Posterior vena cava (tissue), 2 donors: ENCODE results near the gene TNPO2. TPM values are rescaled to one million over a fixed set of nuclear protein-coding genes. Genes with fewer than 3 reads are reported as not detected.
A peak's percentile ranks its signal among the peaks of the same experiment; 100 is the strongest.
"Not testable (repeated sequence)": the region's sequence is repeated elsewhere in the genome, so short reads cannot be mapped to it uniquely, and the experiment has no call there.

Source experiments
- DNase-seq: peaks from one replicate; pipeline ENCODE4 v3.0.0-alpha.2; 2020; ENCODE audit warnings: low spot score
- intact Hi-C, 2 donors: fragments of 100-400 bp; cut with DNase I; formaldehyde crosslinking; loops; one replicate each; pipeline versions ENCODE4 v1.14.1 to v1.14.2; 2022 to 2023
- total RNA-seq, 2 donors: library from RNA; stranded (reverse); fragmentation: NEBNext Ultra II Directional; extraction: Animal tissue kit (Norgen Biotek cat#: 25700); gene quantifications; one replicate each; pipeline ENCODE4 v1.2.1, GENCODE V29; 2021
- donor health status: DM: yes; HTN: yes; CAD: no.
- donor health status: DM: yes; HTN: yes; CAD: no.

Gene TNPO2
- total RNA-seq, 2 donors from 2014 or later = 57.5 to 59.2 TPM

DNA sequence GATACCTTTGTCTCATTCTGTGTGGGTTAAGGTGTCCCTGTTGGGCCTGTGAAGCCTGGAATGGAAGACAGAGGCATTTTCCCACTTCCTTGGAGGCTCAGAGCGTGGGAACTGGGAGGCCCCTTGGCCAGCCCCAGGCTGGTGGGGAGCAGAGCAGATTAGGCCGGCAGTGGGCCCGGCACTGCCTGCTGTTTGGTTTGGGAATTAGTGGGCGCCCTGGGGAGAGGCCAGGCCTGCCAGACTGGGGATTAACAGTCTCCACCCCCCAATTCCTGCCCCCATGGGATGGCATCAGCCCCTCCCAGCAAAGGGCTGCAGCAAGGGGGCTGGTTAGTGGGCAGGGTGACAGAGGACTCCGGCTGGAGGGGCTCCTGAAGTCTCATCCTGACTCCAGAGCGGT is 24.8 kb upstream of the TNPO2 start:
- DNase-seq = no peak
- intact Hi-C loops = no loop called here

GRCh38 chr19:12745166-12745897 is 21.6 kb upstream of the TNPO2 start:
- no peak for DNase-seq
- intact Hi-C loops = no loop called here

GRCh38 chr19:12737835-12738351 is 14.2 kb upstream of the TNPO2 start:
- DNase-seq = no peak
- intact Hi-C loops = no loop called here

GRCh38 chr19:12736995-12737834 is 13.5 kb upstream of the TNPO2 start, which contains the start of gene GET3:
Gene GET3, plus strand, starts transcription at chr19:12737497. Its CDS starts 9 bp downstream, at chr19:12737506.
- intact Hi-C loops = no loop called here
- peak; percentile 93 for DNase-seq

GRCh38 chr19:12733369-12734214 is 9.9 kb upstream of the TNPO2 start:
- intact Hi-C loops = loop anchor here in 1 of 2 donors (2.0 kb wide), 1 partner anchor 37 kb away; the partner anchor contains the start of gene FBXW9

DNA sequence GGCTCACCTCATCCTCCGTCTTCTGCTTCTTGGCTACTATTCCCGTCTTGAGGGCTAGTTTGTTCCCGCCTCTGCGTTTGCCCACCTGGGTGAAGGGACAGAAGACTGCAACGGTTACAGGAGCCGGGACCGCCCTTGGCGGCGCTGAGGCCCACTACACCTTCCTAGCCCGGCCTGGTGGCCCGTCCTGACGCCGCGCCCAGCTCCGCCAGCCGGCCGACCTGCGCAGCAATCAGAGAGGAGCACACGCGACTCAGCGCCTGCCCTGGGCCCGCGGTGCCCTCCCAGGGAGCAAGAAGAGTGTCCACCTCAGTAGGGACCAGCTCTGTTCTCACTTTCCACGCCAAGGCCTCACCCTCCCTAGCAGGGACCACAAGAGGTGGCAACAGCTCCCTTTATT is 7.6 kb upstream of the TNPO2 start:
- intact Hi-C loops = no loop called here
- no peak for DNase-seq

More at GRCh38 chr19:12733369-12734214, 9.9 kb upstream of the TNPO2 start:
- DNase-seq = no peak

DNA sequence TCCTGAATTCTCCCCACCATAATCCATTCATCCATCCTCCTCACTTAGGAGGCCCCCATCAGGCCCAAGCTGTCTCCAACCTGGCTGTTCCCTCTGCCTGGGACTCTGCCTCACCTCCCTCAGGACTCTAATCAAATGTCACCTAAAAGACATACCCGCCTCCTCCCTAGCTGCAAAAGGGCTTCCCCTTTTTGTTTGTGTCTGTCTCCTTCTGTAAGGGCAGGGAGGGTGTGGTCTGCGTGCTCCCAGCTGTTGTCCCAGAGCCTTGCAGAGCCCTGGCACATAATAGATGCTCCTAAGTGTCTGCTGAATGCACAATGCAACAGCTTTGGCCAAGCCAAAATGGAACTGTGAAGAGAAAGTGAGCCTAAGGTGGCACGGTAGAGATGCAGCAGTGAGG is 6.3 kb upstream of the TNPO2 start:
- intact Hi-C loops = no loop called here
- no peak for DNase-seq

- DNase-seq = no peak
- intact Hi-C loops = no loop called here
Observed at GRCh38 chr19:12727745-12728433, 4.2 kb upstream of the TNPO2 start.

DNA sequence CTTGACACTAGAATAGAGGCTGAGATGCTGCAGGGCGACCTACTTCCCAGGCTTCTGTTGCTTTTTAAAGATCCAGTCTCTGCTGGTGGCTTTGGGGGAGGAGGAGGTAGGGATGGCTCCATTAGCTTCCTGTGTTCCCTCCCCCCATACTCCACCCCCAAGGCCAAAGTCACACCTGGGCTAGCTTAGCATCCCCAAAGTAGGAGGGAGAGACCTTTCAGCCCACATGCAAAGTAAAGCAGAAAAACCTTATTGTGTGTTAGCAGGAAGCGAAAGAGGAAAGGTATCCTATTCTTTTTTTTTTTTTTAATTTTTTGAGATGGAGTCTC is 3.2 kb upstream of the TNPO2 start:
- no peak for DNase-seq
- intact Hi-C loops = no loop called here

DNA sequence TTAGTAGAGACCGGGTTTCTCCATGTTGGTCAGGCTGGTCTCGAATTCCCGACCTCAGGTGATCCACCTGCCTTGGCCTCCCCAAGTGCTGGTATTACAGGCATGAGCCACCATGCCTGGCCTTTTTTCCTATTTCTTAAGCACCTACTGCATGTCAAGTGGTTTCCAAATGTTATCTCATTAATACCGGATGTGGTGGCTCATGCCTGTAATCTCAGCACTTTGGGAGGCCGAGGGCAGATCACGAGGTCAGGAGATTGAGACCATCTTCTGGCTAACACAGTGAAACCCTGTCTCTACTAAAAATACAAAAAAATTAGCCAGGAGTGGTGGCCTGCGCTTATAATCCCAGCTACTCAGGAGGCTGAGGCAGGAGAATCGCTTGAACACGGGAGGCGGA is 1.9 kb upstream of the TNPO2 start:
- DNase-seq, intact Hi-C loops: not testable (repeated sequence)

DNA sequence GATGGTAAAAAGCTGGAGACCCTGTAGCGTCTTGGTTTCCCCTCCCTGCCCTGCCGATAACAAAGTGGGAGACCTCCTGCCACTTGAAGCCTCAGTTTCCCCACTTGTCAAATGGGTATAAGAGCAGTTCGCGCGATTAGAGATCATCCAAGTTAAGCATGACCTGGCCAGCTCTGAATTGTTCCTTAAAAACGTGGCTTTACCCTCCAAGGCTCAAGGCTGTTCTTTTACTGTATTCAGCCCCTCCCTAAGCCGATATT is 421 bp downstream of the TNPO2 start:
- intact Hi-C loops = no loop called here
- DNase-seq = no peak

- DNase-seq = peak; percentile 98
- intact Hi-C loops = no loop called here
Observed at GRCh38 chr19:12722566-12723380, 959 bp downstream of the TNPO2 start.

- peak; percentile 88 for DNase-seq
- intact Hi-C loops = no loop called here
Observed at GRCh38 chr19:12721656-12722565, 1.8 kb downstream of the TNPO2 start.

GRCh38 chr19:12720851-12721655 is 2.7 kb downstream of the TNPO2 start:
- DNase-seq = no peak
- intact Hi-C loops = no loop called here

DNA sequence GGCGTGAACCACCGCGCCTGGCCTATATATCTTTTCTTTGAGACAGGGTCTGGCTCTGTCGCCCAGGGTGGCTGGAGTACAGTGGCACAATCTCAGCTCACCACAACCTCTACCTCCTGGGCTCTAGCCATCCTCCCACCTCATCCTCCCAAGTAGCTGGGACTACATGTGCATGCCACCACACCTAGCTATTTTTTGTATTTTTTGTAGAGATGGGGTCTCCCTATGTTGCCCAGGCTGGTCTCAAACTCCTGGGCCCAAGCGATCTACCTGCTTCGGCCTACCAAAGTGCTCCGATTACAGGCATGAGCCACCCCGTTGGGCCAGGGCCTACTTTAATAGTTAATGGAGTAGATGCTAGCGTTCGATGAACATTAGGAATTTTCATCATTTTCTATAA is 3.4 kb downstream of the TNPO2 start:
- DNase-seq = no peak
- intact Hi-C loops = no loop called here

DNA sequence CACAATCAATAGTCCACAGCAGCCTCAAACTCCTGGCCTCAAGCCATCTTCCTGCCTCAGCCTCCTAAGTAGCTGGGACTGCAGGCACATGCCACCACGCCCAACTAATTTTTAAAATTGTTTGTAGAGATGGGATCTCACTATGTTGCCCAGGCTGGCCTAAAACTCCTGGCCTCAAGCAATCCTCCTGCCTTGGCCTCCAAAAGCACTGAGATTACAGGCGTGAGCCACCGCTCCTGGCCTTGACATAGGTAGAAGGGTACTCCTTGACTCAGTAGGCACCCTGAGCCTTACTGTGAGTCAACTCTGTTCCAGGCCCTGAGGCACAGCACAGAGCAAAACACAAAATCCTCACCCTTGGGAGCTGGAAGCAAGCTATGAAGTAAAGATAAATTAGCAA is 7.8 kb downstream of the TNPO2 start:
- DNase-seq = no peak
- intact Hi-C loops = no loop called here

GRCh38 chr19:12715102-12715501 is 8.6 kb downstream of the TNPO2 start:
- no peak for DNase-seq
- intact Hi-C loops = no loop called here
